ENCODE measurements around the gene AMOTL1. TPM values are rescaled to one million over a fixed set of nuclear protein-coding genes. Genes with fewer than 3 reads are reported as not detected.

AMOTL1 gene
- total RNA-seq, 1 donor from 2014 or later, result 46.3 TPM

Other genes with a start within 250 kb of the AMOTL1 start
- gene FUT4, start 224.4 kb upstream of the AMOTL1 start, total RNA-seq, result 1.4 TPM
- 0.92 TPM for gene PIWIL4, start 201.0 kb upstream of the AMOTL1 start, total RNA-seq
- 80.3 TPM for gene CWC15, start 205.2 kb downstream of the AMOTL1 start, total RNA-seq
- gene KDM4D, start 205.4 kb downstream of the AMOTL1 start, total RNA-seq, result 0.59 TPM

All from left ventricle myocardium superior (tissue), 1 donor.